HEK293T (cell line): Measurements from ENCODE around the gene BPHL.

Experiments used
- ARNT ChIP-seq: fragments of 450-650 bp; IDR thresholded peaks from 2 replicates; pipeline ENCODE4 v1.6.1; 2017; ENCODE audit warnings: mild to moderate bottlenecking
- BHLHE40 ChIP-seq: fragments of 450-650 bp; IDR thresholded peaks from 2 replicates; pipeline ENCODE4 v1.6.1; 2016; ENCODE audit warnings: mild to moderate bottlenecking, moderate library complexity, borderline replicate concordance
- CTBP1 ChIP-seq: fragments of 450-650 bp; IDR thresholded peaks from 2 replicates; pipeline ENCODE4 v1.6.1; 2016; ENCODE audit warnings: borderline replicate concordance
- FOXA1 ChIP-seq: fragments of 450-650 bp; IDR thresholded peaks from 2 replicates; pipeline ENCODE4 v1.6.1; 2016; ENCODE audit warnings: mild to moderate bottlenecking
- FOXK2 ChIP-seq: fragments of 450-650 bp; IDR thresholded peaks from 2 replicates; pipeline ENCODE4 v1.6.1; 2016; ENCODE audit warnings: mild to moderate bottlenecking
- FOXM1 ChIP-seq: fragments of 450-650 bp; IDR thresholded peaks from 2 replicates; pipeline ENCODE4 v1.6.1; 2017; ENCODE audit warnings: mild to moderate bottlenecking, borderline replicate concordance
- HDGF ChIP-seq: fragments of 450-650 bp; IDR thresholded peaks from 2 replicates; pipeline ENCODE4 v1.6.1; 2017; ENCODE audit warnings: antibody characterized with exemption, borderline replicate concordance
- L3MBTL2 ChIP-seq: fragments of 450-650 bp; conservative IDR thresholded peaks from 2 replicates; pipeline ENCODE4 v1.6.1; 2016; ENCODE audit warnings: mild to moderate bottlenecking
- NFRKB ChIP-seq: fragments of 450-650 bp; IDR thresholded peaks from 2 replicates; pipeline ENCODE4 v1.6.1; 2016; ENCODE audit warnings: mild to moderate bottlenecking, moderate library complexity
- PKNOX1 ChIP-seq: fragments of 450-650 bp; IDR thresholded peaks from 2 replicates; pipeline ENCODE4 v1.6.1; 2016
- SP1 ChIP-seq: fragments of 450-650 bp; IDR thresholded peaks from 2 replicates; pipeline ENCODE4 v1.6.1; 2017
- SUZ12 ChIP-seq: fragments of 450-650 bp; IDR thresholded peaks from 2 replicates; pipeline ENCODE4 v1.6.1; 2016; ENCODE audit warnings: mild to moderate bottlenecking
- TARDBP ChIP-seq: fragments of 450-650 bp; IDR thresholded peaks from 2 replicates; pipeline ENCODE4 v1.6.1; 2016
- ZNF384 ChIP-seq: fragments of 450-650 bp; IDR thresholded peaks from 2 replicates; pipeline ENCODE4 v1.6.1; 2016

GRCh38 chr6:3124667-3125066 is 6.2 kb downstream of the BPHL start:
- no peak for TF ChIP-seq FOXA1
- TF ChIP-seq SUZ12, result no peak
- no peak for TF ChIP-seq ARNT
- no peak for TF ChIP-seq NFRKB
- TF ChIP-seq TARDBP, result no peak
- no peak for TF ChIP-seq SP1
- no peak for TF ChIP-seq FOXK2
- no peak for TF ChIP-seq HDGF
- no peak for TF ChIP-seq BHLHE40
- TF ChIP-seq L3MBTL2, result no peak
- TF ChIP-seq FOXM1, result no peak
- no peak for TF ChIP-seq ZNF384
- no peak for TF ChIP-seq PKNOX1
- TF ChIP-seq CTBP1, result no peak
